HG02981 (cell line): ENCODE results near the gene XPA.
A peak's percentile ranks its signal among the peaks of the same experiment; 100 is the strongest.
"Not testable (repeated sequence)": the region's sequence is repeated elsewhere in the genome, so short reads cannot be mapped to it uniquely, and the experiment has no call there.

Experiments
- ATAC-seq: cut with Tn5 transposase; IDR thresholded peaks from one replicate; pipeline ENCODE4 v1.9.1; 2021; ENCODE audit warnings: mild to moderate bottlenecking, moderate library complexity; ENCODE audit not compliant: unreplicated experiment

The XPA gene

DNA sequence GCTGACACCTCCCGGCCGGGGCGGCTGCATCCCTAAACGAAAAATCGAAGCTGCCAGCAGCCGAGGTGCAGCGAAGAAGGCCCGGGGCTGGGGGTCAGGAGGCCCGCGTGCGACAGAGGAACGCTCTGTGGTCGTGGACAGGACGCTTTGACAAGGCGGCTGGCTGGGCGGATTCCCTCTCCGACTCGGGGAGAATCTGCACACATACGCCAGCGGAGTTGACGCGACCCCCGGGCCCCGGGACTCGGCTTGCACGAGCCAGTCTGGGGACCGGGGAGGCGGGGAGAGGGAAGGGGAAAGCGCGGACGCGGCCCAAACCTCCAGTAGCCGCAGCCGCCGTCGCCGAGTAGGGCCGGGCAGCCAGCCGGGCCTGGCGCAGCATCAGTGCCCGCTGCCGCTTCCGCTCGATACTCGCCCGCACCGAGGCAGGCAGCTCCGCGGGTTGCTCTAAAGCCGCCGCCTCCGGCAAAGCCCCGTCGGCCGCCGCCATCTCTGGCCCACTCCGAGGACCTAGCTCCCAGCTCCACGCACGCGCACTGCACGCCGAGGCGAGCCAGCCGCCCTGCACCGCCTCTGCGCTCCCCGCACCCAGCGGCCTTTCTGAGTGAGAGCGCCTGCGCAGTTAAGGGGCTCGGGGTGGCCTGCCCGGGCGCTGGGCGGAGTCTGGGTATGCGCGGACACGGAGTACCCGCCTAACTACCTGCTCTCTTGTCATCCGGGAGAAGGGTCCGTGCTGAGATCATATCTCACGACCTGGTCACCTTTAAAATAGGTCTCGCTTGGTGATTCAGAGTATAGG lies at the start of gene XPA:
Gene XPA, minus strand, starts transcription at position 538 of the 799 bp plus-strand sequence. Its CDS starts 48 bp downstream, at position 490.
- peak; percentile 88 for ATAC-seq

- no peak for ATAC-seq
Measured at GRCh38 chr9:97744710-97745708, 47.9 kb upstream of the XPA start.

- not testable (repeated sequence) for ATAC-seq
Measured at GRCh38 chr9:97744025-97744424, 46.9 kb upstream of the XPA start.

DNA sequence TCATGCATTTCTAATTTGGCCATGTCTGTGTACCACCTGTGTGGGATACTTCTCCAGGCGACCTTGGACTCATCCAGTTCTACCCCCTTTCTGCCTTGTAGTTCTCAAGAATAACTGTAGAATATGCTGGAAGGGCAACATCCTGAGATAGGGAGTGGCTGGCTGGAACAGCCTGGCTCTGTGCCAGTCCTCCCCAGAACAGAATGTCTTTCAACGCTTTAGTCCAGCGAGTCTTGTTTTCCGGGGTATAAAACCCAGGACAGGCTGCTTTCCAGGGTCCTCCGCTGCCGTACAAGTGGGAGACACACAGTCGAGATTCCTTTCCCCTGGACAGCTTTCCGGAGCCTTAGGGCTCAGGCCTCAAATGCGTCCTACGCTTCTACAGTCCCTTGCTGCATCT lies 45.4 kb upstream of the XPA start:
- no peak for ATAC-seq

- no peak for ATAC-seq
Measured at GRCh38 chr9:97741947-97742346, 44.8 kb upstream of the XPA start.

- no peak for ATAC-seq
Measured at GRCh38 chr9:97740848-97741821, 44.0 kb upstream of the XPA start.

GRCh38 chr9:97737429-97737828 lies 40.3 kb upstream of the XPA start:
- ATAC-seq: no peak

- ATAC-seq: no peak
Measured at GRCh38 chr9:97735070-97735600, 38.0 kb upstream of the XPA start.

- ATAC-seq: no peak
Measured at GRCh38 chr9:97726716-97727115, 29.6 kb upstream of the XPA start.

GRCh38 chr9:97723819-97724218 lies 26.7 kb upstream of the XPA start:
- no peak for ATAC-seq

GRCh38 chr9:97722331-97722730 lies 25.2 kb upstream of the XPA start:
- ATAC-seq: no peak

GRCh38 chr9:97721396-97721795 lies 24.3 kb upstream of the XPA start:
- ATAC-seq: no peak

GRCh38 chr9:97717866-97718265 lies 20.7 kb upstream of the XPA start:
- ATAC-seq: no peak

DNA sequence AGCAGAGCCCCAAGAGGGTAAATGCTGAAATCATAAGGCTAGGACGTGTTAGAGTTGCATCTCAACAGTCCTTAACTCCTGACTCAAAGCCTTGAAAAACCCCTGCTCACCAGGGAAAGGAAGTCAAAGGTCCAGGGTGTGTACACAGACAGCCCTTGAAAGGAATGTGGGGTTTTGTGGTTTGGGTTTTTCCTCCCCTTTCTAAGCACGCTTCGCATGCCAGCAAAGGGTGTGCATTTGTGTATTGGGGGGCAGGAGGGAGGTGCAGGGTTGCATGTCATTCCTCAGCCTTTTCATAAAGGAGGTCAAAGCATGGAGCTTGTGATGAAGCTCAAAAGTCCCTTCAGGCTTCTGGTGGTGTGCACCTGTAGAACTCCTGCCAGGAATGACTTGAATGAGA lies 17.3 kb upstream of the XPA start:
- ATAC-seq: no peak

GRCh38 chr9:97711223-97711626 lies 14.1 kb upstream of the XPA start:
- ATAC-seq: no peak

DNA sequence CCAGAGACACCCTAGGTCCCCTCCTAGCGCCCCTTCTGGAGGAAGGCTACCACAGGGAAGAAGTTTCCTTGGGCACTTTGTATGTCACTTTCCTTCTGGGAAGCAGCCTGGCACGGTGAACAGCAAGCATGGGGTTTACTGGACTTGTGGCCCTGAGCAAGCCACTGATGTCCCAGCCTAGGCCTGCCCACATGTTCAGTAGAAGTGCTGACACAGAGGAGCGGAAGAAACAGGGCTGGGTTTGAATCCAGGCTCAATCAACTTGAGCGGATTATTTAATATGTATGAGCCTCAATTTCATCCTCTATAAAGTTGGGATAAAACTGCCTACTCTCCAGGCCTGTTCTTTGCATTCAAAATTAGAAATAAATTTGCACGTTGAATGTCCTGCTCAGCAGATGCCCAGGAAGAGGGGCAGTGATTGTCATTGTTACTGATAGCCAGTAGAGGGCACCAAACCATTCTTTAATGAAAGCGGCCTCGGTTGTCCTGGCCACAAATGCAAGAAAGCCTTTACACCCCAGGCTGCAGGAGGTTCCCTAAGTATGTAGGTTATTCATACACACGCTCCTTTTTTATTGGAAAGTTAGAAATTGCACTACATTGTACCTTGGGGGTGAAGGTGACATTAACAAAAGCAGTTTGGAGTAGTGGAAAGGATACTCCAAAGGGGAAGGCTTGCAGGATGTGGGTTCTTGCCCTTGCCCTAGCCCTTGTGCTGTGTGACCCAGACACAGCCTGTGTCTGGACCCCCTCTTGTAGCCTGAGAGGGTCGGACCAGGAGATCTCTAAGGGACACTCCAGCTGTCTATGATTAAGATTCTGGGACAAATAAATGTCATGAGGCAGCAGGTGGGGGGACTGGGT lies 13.4 kb upstream of the XPA start:
- ATAC-seq: no peak

- ATAC-seq: no peak
Measured at GRCh38 chr9:97706246-97706645, 9.1 kb upstream of the XPA start.

GRCh38 chr9:97705354-97705950 lies 8.3 kb upstream of the XPA start:
- ATAC-seq: no peak

- no peak for ATAC-seq
Measured at GRCh38 chr9:97704851-97705250, 7.7 kb upstream of the XPA start.
